Pancreas (tissue), 10 donors: Measurements from ENCODE around the gene LILRA2. TPM values are rescaled to one million over a fixed set of nuclear protein-coding genes. Genes with fewer than 3 reads are reported as not detected.
"Not testable (repeated sequence)": the region's sequence is repeated elsewhere in the genome, so short reads cannot be mapped to it uniquely, and the experiment has no call there.

Source experiments
- ATAC-seq, 4 donors: fragments of 200-7000 bp; cut with Tn5 transposase; one replicate each; pipeline versions ENCODE4 v1.8.0 to v1.9.1; 2020; ENCODE audit warnings: mild to moderate bottlenecking in 4 of 4, moderate library complexity in 4 of 4
- DNase-seq, 6 donors: peaks; one replicate each; pipeline ENCODE4 v3.0.0-alpha.2; 2020
- FAIRE-seq: peaks from 2 replicates; lab custom pipeline; 2012; peaks lifted over from hg19 to GRCh38; lab: Jason Lieb, UNC
- H3K27ac ChIP-seq, 4 donors: fragments of 200-600 bp; sonication (generic); 1 replicate in 3 of 4; 2 replicates in 1 of 4; pipeline versions ENCODE4 v1.5.0 to v1.8.0; 2020
- H3K27me3 ChIP-seq, 4 donors: fragments of 200-600 bp; one replicate each; pipeline ENCODE4 v1.8.0; 2021
- H3K36me3 ChIP-seq, 3 donors: fragments of 200-600 bp; sonication (generic) in 1 of 3; one replicate each; pipeline versions ENCODE4 v1.5.0 to v1.8.0; 2020 to 2021
- H3K4me1 ChIP-seq, 3 donors: fragments of 200-600 bp; one replicate each; pipeline ENCODE4 v1.8.0; 2021
- H3K4me3 ChIP-seq, 4 donors: fragments of 200-600 bp; sonication (generic) in 2 of 4; one replicate each; pipeline versions ENCODE4 v1.5.0 to v1.8.0; 2020 to 2021
- H3K9me3 ChIP-seq, 4 donors: fragments of 200-600 bp; one replicate each; pipeline ENCODE4 v1.8.0; 2021
- CTCF ChIP-seq, 4 donors: fragments of 200-600 bp; sonication (generic) in 3 of 4; IDR thresholded peaks; one replicate each; pipeline versions ENCODE4 v1.5.0 to v1.8.0; 2021; ENCODE audit warnings: antibody characterized with exemption in 4 of 4
- WGBS, 2 donors: extraction: QIAGEN DNeasy Blood & Tissue Kit; methylation state at CpG; one replicate each; pipeline ENCODE4 v1.1.7; 2013; 5-methylcytosine and 5-hydroxymethylcytosine counted together
- intact Hi-C, 3 donors: fragments of 100-400 bp; cut with DNase I; formaldehyde crosslinking; loops; one replicate each; pipeline versions ENCODE4 v1.11.1 to v1.14.2; 2022
- polyA plus RNA-seq, 2 donors: library from polyadenylated mRNA; stranded (reverse); fragments of 200-250 nt; gene quantifications; one replicate each; pipeline ENCODE4 v1.2.3, GENCODE V29; 2013
- total RNA-seq, 6 donors: library from RNA; stranded (reverse); fragmentation: NEBNext Ultra II Directional in 4 of 6; extraction: Animal tissue kit (Norgen Biotek cat#: 25700) in 4 of 6; gene quantifications; one replicate each; pipeline versions ENCODE4 v1.2.1 to v1.2.4, GENCODE V29; 2021 to 2023
- donor health status: healthy with polysubstance abuse.
- donor health status: DM: no; HTN: no; CAD: no; lungs with moderate emphysema.
- donor health status: DM: no; HTN: no; CAD: no.
- donor health status: control.
- donor health status: control.
- donor health status: Bipolar disorder and iron deficiency.
- donor health status: DM: yes; HTN: yes; CAD: no.
- donor health status: DM: no; HTN: no; CAD: no.
- donor health status: DM: no; HTN: no; CAD: no.
- donor health status: DM: yes; HTN: yes; CAD: no.

The LILRA2 gene
- total and polyA plus RNA-seq, 8 donors = 0.19 to 4.2 (median 0.47) TPM

GRCh38 chr19:54574051-54574450 lies 461 bp downstream of the LILRA2 start:
- H3K4me1 ChIP-seq = no peaks in the 10 kb centered on the region
- H3K27me3 ChIP-seq = no peaks in the 10 kb centered on the region
- FAIRE-seq = no peak
- no peaks in the 10 kb centered on the region for H3K36me3 ChIP-seq
- DNase-seq = no peak
- no peak overlapping the region for H3K27ac ChIP-seq
- intact Hi-C loops = no loop called here
- H3K4me3 ChIP-seq = no peak overlapping the region
- 15 to 17% methylated on average over 4 of the region's 4 CpGs for WGBS, 2 donors
- TF ChIP-seq CTCF (IDR thresholded peaks at IDR 0.05) = no peak
- H3K9me3 ChIP-seq = no peaks in the 10 kb centered on the region
- ATAC-seq = no peak

GRCh38 chr19:54574527-54575056 lies 1.0 kb downstream of the LILRA2 start:
- no peak for FAIRE-seq
- no peak for DNase-seq
- 36 to 51% methylated on average over 12 of the region's 12 CpGs for WGBS, 2 donors
- H3K4me3 ChIP-seq = no peak overlapping the region
- intact Hi-C loops = no loop called here
- no peaks in the 10 kb centered on the region for H3K27me3 ChIP-seq
- no peak for TF ChIP-seq CTCF (IDR thresholded peaks at IDR 0.05)
- ATAC-seq = no peak
- no peaks in the 10 kb centered on the region for H3K9me3 ChIP-seq
- H3K27ac ChIP-seq = no peak overlapping the region
- no peaks in the 10 kb centered on the region for H3K36me3 ChIP-seq
- H3K4me1 ChIP-seq = no peaks in the 10 kb centered on the region

GRCh38 chr19:54575205-54575604 lies 1.6 kb downstream of the LILRA2 start:
- ATAC-seq = not testable (repeated sequence)

GRCh38 chr19:54576411-54576976 lies 2.9 kb downstream of the LILRA2 start:
- Histone ChIP-seq H3K27ac (no peak overlapping the region), H3K4me1 (no peaks in the 10 kb centered on the region), H3K4me3 (no peak overlapping the region), H3K36me3 (no peaks in the 10 kb centered on the region), H3K9me3 (no peaks in the 10 kb centered on the region), H3K27me3 (no peaks in the 10 kb centered on the region)
- DNase-seq (no peak), ATAC-seq (no peak), FAIRE-seq (no peak)
- 50 to 62% methylated on average over 6 of the region's 6 CpGs for WGBS, 2 donors
- no peak for TF ChIP-seq CTCF (IDR thresholded peaks at IDR 0.05)
- intact Hi-C loops = loop anchor here in 1 of 3 donors (2.0 kb wide), 1 partner anchor 280 kb away; no protein-coding TSS in a partner anchor

More at GRCh38 chr19:54575205-54575604, 1.6 kb downstream of the LILRA2 start:
- H3K4me3 ChIP-seq, DNase-seq, H3K36me3 ChIP-seq, H3K27me3 ChIP-seq, FAIRE-seq, H3K27ac ChIP-seq, intact Hi-C loops, H3K4me1 ChIP-seq, H3K9me3 ChIP-seq: not testable (repeated sequence)
- WGBS, 2 donors = 37 to 57% methylated on average over 9 of the region's 9 CpGs

- intact Hi-C loops = loop anchor here in 1 of 3 donors (2.0 kb wide), 1 partner anchor 281 kb away; no protein-coding TSS in a partner anchor
- Histone ChIP-seq H3K4me3 (no peak overlapping the region), H3K27ac (no peak overlapping the region), H3K36me3 (no peaks in the 10 kb centered on the region), H3K27me3 (no peaks in the 10 kb centered on the region), H3K4me1 (no peaks in the 10 kb centered on the region), H3K9me3 (no peaks in the 10 kb centered on the region)
- no peak for FAIRE-seq
- no peak for DNase-seq
- no peak for TF ChIP-seq CTCF (IDR thresholded peaks at IDR 0.05)
- ATAC-seq = no peak
- 45 to 47% methylated on average over 3 of the region's 3 CpGs for WGBS, 2 donors
These were observed 3.7 kb downstream of the LILRA2 start for GRCh38 chr19:54577334-54577733.

- WGBS, 2 donors = 76 to 80% methylated on average over 5 of the region's 5 CpGs
- H3K4me3 ChIP-seq, DNase-seq, H3K27ac ChIP-seq, intact Hi-C loops, FAIRE-seq, ATAC-seq, H3K36me3 ChIP-seq, H3K9me3 ChIP-seq, H3K27me3 ChIP-seq, H3K4me1 ChIP-seq: not testable (repeated sequence)
These were observed 4.7 kb downstream of the LILRA2 start for GRCh38 chr19:54578268-54578667.
